Breast epithelium (tissue), 4 donors: Measurements from ENCODE around the gene SLC35F3. TPM values are rescaled to one million over a fixed set of nuclear protein-coding genes. Genes with fewer than 3 reads are reported as not detected.

Experiments used
- DNase-seq, 2 donors: peaks; one replicate each; pipeline ENCODE4 v3.0.0-alpha.2; 2019; ENCODE audit warnings: low spot score in 2 of 2
- H3K27ac ChIP-seq, 2 donors: fragments of 200-600 bp; sonication (generic) in 1 of 2; one replicate each; pipeline ENCODE4 v1.5.1; 2016 to 2019; ENCODE audit warnings: mild to moderate bottlenecking in 1 of 2
- H3K27me3 ChIP-seq, 2 donors: fragments of 200-600 bp; sonication (generic) in 1 of 2; one replicate each; pipeline versions ENCODE4 v1.5.1 to v1.6.0; 2017 to 2019; ENCODE audit warnings: control low read depth in 1 of 2, mild to moderate bottlenecking in 1 of 2
- H3K36me3 ChIP-seq: fragments of 200-600 bp; one replicate; pipeline ENCODE4 v1.5.1; 2019
- H3K4me1 ChIP-seq, 2 donors: fragments of 200-600 bp; sonication (generic); one replicate each; pipeline ENCODE4 v1.5.1; 2016 to 2019; ENCODE audit warnings: control low read depth in 1 of 2
- H3K4me3 ChIP-seq, 3 donors: fragments of 200-600 bp; sonication (generic); 1 replicate in 2 of 3; 2 replicates in 1 of 3; pipeline ENCODE4 v1.5.1; 2016 to 2019; ENCODE audit warnings: mild to moderate bottlenecking in 3 of 3, moderate library complexity in 2 of 3
- H3K9me3 ChIP-seq, 2 donors: fragments of 200-600 bp; sonication (generic) in 1 of 2; one replicate each; pipeline ENCODE4 v1.5.1; 2016 to 2019; ENCODE audit warnings: control low read depth in 1 of 2
- POLR2A ChIP-seq: fragments of 450-650 bp; IDR thresholded peaks from one replicate; pipeline ENCODE4 v1.6.1; 2016; ENCODE audit warnings: antibody characterized with exemption, mild to moderate bottlenecking, moderate library complexity
- POLR2AphosphoS5 ChIP-seq, 3 donors: sonication (generic); formaldehyde crosslinking; IDR thresholded peaks; one replicate each; pipeline ENCODE4 v1.6.1; 2017; ENCODE audit warnings: antibody characterized with exemption in 3 of 3
- intact Hi-C: fragments of 100-400 bp; cut with DNase I; formaldehyde crosslinking; loops from one replicate; pipeline ENCODE4 v1.15.1; 2023; ENCODE audit warnings: low total_unique reads
- total RNA-seq, 3 donors: library from RNA; depleted of rRNA; stranded (reverse); fragments of >200 nt; gene quantifications; one replicate each; pipeline ENCODE4 v1.1.0, GENCODE V29; 2016
- TF ChIP-seq, protein P1 (sequence below), 3 donors: fragments of 450-650 bp; IDR thresholded peaks; one replicate each; pipeline ENCODE4 v1.5.1; 2016 to 2017; ENCODE audit warnings: antibody characterized with exemption in 3 of 3, mild to moderate bottlenecking in 3 of 3, moderate library complexity in 3 of 3

The SLC35F3 gene
- total RNA-seq, 3 donors from 2014 or later, result 8.8 to 13.0 TPM; not detected in 1

DNA sequence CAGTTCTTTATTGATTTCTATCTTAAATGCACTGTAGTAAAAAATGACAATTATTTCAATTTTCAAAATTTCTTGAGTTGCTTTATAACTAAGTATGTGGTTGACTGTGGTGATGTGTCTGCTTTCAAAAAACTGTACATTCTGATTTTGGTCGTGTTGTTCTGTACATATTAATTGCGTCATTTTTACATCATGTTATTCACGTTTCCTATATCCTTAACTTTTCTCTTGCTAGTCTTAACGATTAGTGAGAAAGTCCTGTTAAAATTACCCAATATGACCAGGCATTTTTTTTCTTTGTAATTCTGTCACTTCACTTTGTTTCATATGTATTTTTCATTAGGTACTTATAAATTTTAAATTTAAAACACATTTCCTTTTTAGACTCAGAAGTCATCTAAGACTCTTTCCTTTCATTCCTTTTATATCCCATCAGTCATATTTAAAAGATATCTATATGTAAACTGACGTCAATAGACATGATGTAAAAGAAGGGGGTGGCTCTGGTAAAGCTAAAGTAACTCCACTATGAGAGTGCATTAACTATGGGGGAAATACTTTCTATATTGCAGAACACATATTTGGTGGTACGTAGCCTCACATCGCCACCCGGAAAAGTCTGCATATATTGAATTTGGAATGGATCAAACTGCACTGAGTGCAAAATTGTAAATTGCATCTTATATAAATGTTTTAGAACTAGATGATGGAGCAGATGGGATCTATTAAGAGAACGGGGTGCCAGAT, 467.7 kb downstream of the SLC35F3 start:
- H3K4me3 ChIP-seq, result peak overlapping the region; percentile 77 to 84 (median 84)
- H3K27me3 ChIP-seq, result no peaks in the 10 kb centered on the region
- H3K9me3 ChIP-seq, result no peaks in the 10 kb centered on the region
- peak overlapping the region in 1 of 2 donors; percentile 95 for H3K27ac ChIP-seq
- no peak for DNase-seq
- H3K4me1 ChIP-seq, result peaks cover 0 to 8% of the 10 kb centered on the region in 2 donors
- intact Hi-C loops, result no loop called here
- no peaks in the 10 kb centered on the region for H3K36me3 ChIP-seq
- TF ChIP-seq, protein P1, sequence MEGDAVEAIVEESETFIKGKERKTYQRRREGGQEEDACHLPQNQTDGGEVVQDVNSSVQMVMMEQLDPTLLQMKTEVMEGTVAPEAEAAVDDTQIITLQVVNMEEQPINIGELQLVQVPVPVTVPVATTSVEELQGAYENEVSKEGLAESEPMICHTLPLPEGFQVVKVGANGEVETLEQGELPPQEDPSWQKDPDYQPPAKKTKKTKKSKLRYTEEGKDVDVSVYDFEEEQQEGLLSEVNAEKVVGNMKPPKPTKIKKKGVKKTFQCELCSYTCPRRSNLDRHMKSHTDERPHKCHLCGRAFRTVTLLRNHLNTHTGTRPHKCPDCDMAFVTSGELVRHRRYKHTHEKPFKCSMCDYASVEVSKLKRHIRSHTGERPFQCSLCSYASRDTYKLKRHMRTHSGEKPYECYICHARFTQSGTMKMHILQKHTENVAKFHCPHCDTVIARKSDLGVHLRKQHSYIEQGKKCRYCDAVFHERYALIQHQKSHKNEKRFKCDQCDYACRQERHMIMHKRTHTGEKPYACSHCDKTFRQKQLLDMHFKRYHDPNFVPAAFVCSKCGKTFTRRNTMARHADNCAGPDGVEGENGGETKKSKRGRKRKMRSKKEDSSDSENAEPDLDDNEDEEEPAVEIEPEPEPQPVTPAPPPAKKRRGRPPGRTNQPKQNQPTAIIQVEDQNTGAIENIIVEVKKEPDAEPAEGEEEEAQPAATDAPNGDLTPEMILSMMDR (IDR thresholded peaks at IDR 0.05), result no peak
- no peak for TF ChIP-seq POLR2A
- TF ChIP-seq POLR2AphosphoS5 (IDR thresholded peaks at IDR 0.05), result no peak

DNA sequence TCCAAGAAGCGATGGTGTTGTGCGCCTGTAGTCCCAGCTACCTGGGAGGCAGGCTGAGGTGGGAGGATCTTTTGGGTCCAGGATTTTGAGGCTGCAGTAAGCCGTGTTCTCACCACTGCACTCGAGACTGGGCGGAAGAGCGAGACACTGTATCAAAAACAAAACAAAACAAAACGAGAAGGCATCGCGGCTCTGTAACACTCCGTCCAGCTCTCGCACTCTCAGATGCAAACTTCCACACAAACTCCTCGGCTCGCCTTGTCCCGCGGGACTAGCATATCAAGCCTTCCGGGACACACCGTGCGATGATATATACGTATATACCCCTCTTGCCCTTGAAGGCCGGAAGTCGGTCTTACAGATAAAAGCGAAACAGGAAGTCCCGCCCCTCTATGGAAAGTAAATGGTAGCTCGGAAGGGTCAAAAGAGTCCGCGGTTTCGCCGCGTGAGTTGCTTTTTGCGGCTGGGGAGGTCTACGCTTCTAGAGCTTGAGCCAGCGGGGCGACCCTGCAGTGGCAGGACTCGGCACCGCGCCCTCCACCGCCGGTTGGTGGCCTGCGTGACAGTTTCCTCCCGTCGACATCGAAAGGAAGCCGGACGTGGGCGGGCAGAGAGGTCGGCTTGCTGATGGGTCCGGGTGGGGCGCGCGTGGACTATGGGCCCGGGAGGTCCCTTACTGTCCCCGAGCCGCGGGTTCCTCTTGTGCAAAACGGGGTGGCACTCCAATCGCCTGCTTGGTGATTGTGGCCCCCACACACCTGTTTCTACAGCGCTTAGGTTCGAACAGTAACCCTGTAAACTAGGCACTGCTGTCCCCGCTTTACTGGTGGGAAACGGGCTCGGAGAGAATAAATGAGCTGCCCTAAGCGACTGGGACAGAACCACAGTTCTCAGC, 468.8 kb downstream of the SLC35F3 start, which contains the start of gene COA6:
COA6 (plus strand) TSS at position 393 of the 895 bp plus-strand sequence; CDS start at position 404, 11 bp downstream.
- intact Hi-C loops, result no loop called here
- peak; percentile 81 to 87 for DNase-seq

DNA sequence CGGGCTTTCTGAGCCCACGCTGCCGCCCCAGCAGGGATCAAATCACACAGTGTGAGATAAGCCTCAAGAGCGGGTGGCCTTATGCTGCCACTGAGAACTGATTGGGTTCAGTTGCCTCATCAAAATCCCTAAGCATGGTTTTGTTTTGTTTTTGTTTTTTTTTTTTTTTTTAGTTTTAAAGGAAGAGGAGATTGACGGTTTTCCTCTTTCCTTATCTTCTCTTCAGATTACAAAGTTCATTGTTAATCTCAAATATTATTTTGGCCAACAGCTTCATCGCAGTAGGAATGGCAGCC, 469.4 kb downstream of the SLC35F3 start:
- intact Hi-C loops, result no loop called here
- peak overlapping the region; percentile 77 to 84 (median 84) for H3K4me3 ChIP-seq
- no peaks in the 10 kb centered on the region for H3K36me3 ChIP-seq
- H3K27ac ChIP-seq, result peak overlapping the region; percentile 95 to 97
- no peaks in the 10 kb centered on the region for H3K27me3 ChIP-seq
- no peak for TF ChIP-seq POLR2A
- TF ChIP-seq, protein P1 (IDR thresholded peaks at IDR 0.05), result no peak
- TF ChIP-seq POLR2AphosphoS5 (IDR thresholded peaks at IDR 0.05), result no peak
- H3K4me1 ChIP-seq, result peaks cover 0 to 8% of the 10 kb centered on the region in 2 donors
- DNase-seq, result no peak
- no peaks in the 10 kb centered on the region for H3K9me3 ChIP-seq

More for the DNA sequence above, 468.8 kb downstream of the SLC35F3 start, which contains the start of gene COA6:
- no peaks in the 10 kb centered on the region for H3K36me3 ChIP-seq
- peak within 1 kb of the TSS; percentile 77 to 84 (median 84) for H3K4me3 ChIP-seq
- TF ChIP-seq, protein P1 (IDR thresholded peaks at IDR 0.05), result no peak
- TF ChIP-seq POLR2A (peak; percentile 60), POLR2AphosphoS5 (IDR thresholded peaks at IDR 0.05) (peak; percentile 91 to 95 (median 92))
- peaks cover 0 to 8% of the 10 kb centered on the region in 2 donors for H3K4me1 ChIP-seq
- no peaks in the 10 kb centered on the region for H3K9me3 ChIP-seq
- no peaks in the 10 kb centered on the region for H3K27me3 ChIP-seq
- H3K27ac ChIP-seq, result peak within 1 kb of the TSS; percentile 95 to 97
